Smooth muscle cell of the brain vasculature (primary cell): ENCODE results near the gene KRTAP10-6.
"Not testable (repeated sequence)": the region's sequence is repeated elsewhere in the genome, so short reads cannot be mapped to it uniquely, and the experiment has no call there.

Source experiments
- DNase-seq: peaks from one replicate; pipeline ENCODE4 v3.0.0-alpha.2; 2012; ENCODE audit warnings: low read depth, low spot score

The KRTAP10-6 gene

GRCh38 chr21:44592446-44593311, at the start of gene KRTAP10-6:
KRTAP10-6 (minus strand) TSS chr21:44592505; CDS start chr21:44592484, 21 bp downstream.
- no peak for DNase-seq

GRCh38 chr21:44640761-44641160, 48.5 kb upstream of the KRTAP10-6 start:
- no peak for DNase-seq

- DNase-seq: no peak
Measured at GRCh38 chr21:44639331-44639655, 47.0 kb upstream of the KRTAP10-6 start.

GRCh38 chr21:44638506-44639330, 46.4 kb upstream of the KRTAP10-6 start:
- DNase-seq: not testable (repeated sequence)

GRCh38 chr21:44637851-44638348, 45.6 kb upstream of the KRTAP10-6 start:
- DNase-seq: not testable (repeated sequence)

GRCh38 chr21:44637018-44637850, 44.9 kb upstream of the KRTAP10-6 start, which contains the start of gene KRTAP10-10:
KRTAP10-10 (plus strand) TSS chr21:44637356; CDS start chr21:44637418, 62 bp downstream.
- DNase-seq: no peak

- DNase-seq: no peak
Measured at GRCh38 chr21:44636209-44637017, 44.1 kb upstream of the KRTAP10-6 start.

- no peak for DNase-seq
Measured at GRCh38 chr21:44632067-44632466, 39.8 kb upstream of the KRTAP10-6 start.

GRCh38 chr21:44630440-44630839, 38.1 kb upstream of the KRTAP10-6 start:
- DNase-seq: no peak

- DNase-seq: no peak
Measured at GRCh38 chr21:44628707-44629391, 36.5 kb upstream of the KRTAP10-6 start.

GRCh38 chr21:44627831-44628233, 35.5 kb upstream of the KRTAP10-6 start:
- not testable (repeated sequence) for DNase-seq

- not testable (repeated sequence) for DNase-seq
Measured at GRCh38 chr21:44627181-44627822, 35.0 kb upstream of the KRTAP10-6 start.

- DNase-seq: no peak
Measured at GRCh38 chr21:44626673-44627143, 34.4 kb upstream of the KRTAP10-6 start, which contains the start of gene KRTAP10-9. KRTAP10-9 (plus strand) TSS chr21:44627093; CDS start chr21:44627172, 79 bp downstream.

GRCh38 chr21:44626262-44626661, 34.0 kb upstream of the KRTAP10-6 start:
- no peak for DNase-seq

GRCh38 chr21:44625756-44626155, 33.5 kb upstream of the KRTAP10-6 start:
- no peak for DNase-seq

- DNase-seq: no peak
Measured at GRCh38 chr21:44623575-44623974, 31.3 kb upstream of the KRTAP10-6 start.

- DNase-seq: no peak
Measured at GRCh38 chr21:44619886-44620285, 27.6 kb upstream of the KRTAP10-6 start.

- no peak for DNase-seq
Measured at GRCh38 chr21:44618909-44619308, 26.6 kb upstream of the KRTAP10-6 start.

- DNase-seq: no peak
Measured at GRCh38 chr21:44618504-44618903, 26.2 kb upstream of the KRTAP10-6 start.
